WTC11 (cell line): ENCODE data around the gene DIABLO. TPM values are rescaled to one million over a fixed set of nuclear protein-coding genes. Genes with fewer than 3 reads are reported as not detected.

Source experiments
- ATAC-seq: fragments of 200-7000 bp; cut with Tn5 transposase; 2 replicates; pipeline ENCODE4 v1.10.0; 2021; ENCODE audit warnings: mild to moderate bottlenecking, moderate library complexity
- CTCF ChIA-PET: fragments of 300-600 bp; sonication (Branson Sonifier 250); formaldehyde crosslinking; loops from one replicate; lab custom pipeline; 2021; ENCODE audit warnings: antibody characterized with exemption; lab: Charles Lee
- POLR2A ChIA-PET: fragments of 350-600 bp; sonication (Branson Sonifier 250); formaldehyde crosslinking; loops from one replicate; lab custom pipeline; 2021; ENCODE audit warnings: antibody characterized with exemption; lab: Charles Lee
- DNase-seq: peaks from one replicate; pipeline ENCODE4 v3.0.0; 2021; ENCODE audit warnings: low spot score
- H3K27ac Mint-ChIP-seq: 2 replicates; pipeline ENCODE4 v1.8.0; 2021; ENCODE audit warnings: mixed read lengths
- H3K27me3 Mint-ChIP-seq: 2 replicates; pipeline ENCODE4 v1.8.0; 2021; ENCODE audit warnings: low read depth, mild to moderate bottlenecking, moderate library complexity, mixed read lengths
- H3K36me3 Mint-ChIP-seq: 2 replicates; pipeline ENCODE4 v1.8.0; 2021; ENCODE audit warnings: mixed read lengths
- H3K4me1 Mint-ChIP-seq: 2 replicates; pipeline ENCODE4 v1.8.0; 2022; ENCODE audit warnings: mixed read lengths
- H3K4me3 Mint-ChIP-seq: 2 replicates; pipeline ENCODE4 v1.8.0; 2021; ENCODE audit warnings: mild to moderate bottlenecking, moderate library complexity, mixed read lengths
- H3K9me3 Mint-ChIP-seq: 2 replicates; pipeline ENCODE4 v1.8.0; 2021; ENCODE audit warnings: mixed read lengths
- ARID4B ChIP-seq: sonication (generic); formaldehyde crosslinking; IDR thresholded peaks from 2 replicates; pipeline ENCODE4 v1.8.0; 2023; ENCODE audit warnings: missing genetic modification reagents, mild to moderate bottlenecking, borderline replicate concordance
- E2F5 ChIP-seq: sonication (generic); formaldehyde crosslinking; IDR thresholded peaks from 2 replicates; pipeline ENCODE4 v1.8.1; 2022; ENCODE audit warnings: mild to moderate bottlenecking, moderate library complexity, missing genetic modification reagents
- EMX1 ChIP-seq: fragments of 250-450 bp; sonication (Bioruptor Pico); IDR thresholded peaks from 2 replicates; pipeline ENCODE4 v1.8.0; 2021; ENCODE audit warnings: mild to moderate bottlenecking
- GRHL2 ChIP-seq: fragments of 250-450 bp; sonication (Bioruptor Pico); IDR thresholded peaks from 2 replicates; pipeline ENCODE4 v1.8.0; 2022; ENCODE audit warnings: mild to moderate bottlenecking, moderate library complexity; ENCODE audit not compliant: insufficient replicate concordance, severe bottlenecking
- HMGA2 ChIP-seq: fragments of 250-450 bp; sonication (Bioruptor Pico); IDR thresholded peaks from 2 replicates; pipeline ENCODE4 v1.4.0; 2021; ENCODE audit warnings: mild to moderate bottlenecking, moderate library complexity
- MYBL2 ChIP-seq: sonication (generic); formaldehyde crosslinking; IDR thresholded peaks from 2 replicates; pipeline ENCODE4 v1.8.1; 2023; ENCODE audit warnings: mild to moderate bottlenecking, moderate library complexity, missing genetic modification reagents
- NFE2L1 ChIP-seq: sonication (generic); formaldehyde crosslinking; IDR thresholded peaks from 2 replicates; pipeline ENCODE4 v1.8.1; 2023; ENCODE audit warnings: missing genetic modification reagents
- NR2C2 ChIP-seq: sonication (generic); formaldehyde crosslinking; IDR thresholded peaks from 2 replicates; pipeline ENCODE4 v1.8.0; 2022; ENCODE audit warnings: mild to moderate bottlenecking, missing genetic modification reagents
- NR3C1 ChIP-seq: sonication (generic); formaldehyde crosslinking; conservative IDR thresholded peaks from 2 replicates; pipeline ENCODE4 v1.8.1; 2023; ENCODE audit warnings: low read depth, mild to moderate bottlenecking, missing genetic modification reagents
- SOX15 ChIP-seq: fragments of 250-450 bp; sonication (Bioruptor Pico); IDR thresholded peaks from 2 replicates; pipeline ENCODE4 v1.9.0; 2021; ENCODE audit warnings: mild to moderate bottlenecking
- ZMAT4 ChIP-seq: fragments of 250-450 bp; sonication (Bioruptor Pico); IDR thresholded peaks from 2 replicates; pipeline ENCODE4 v1.9.0; 2021; ENCODE audit warnings: mild to moderate bottlenecking
- ZNF138 ChIP-seq: sonication (generic); formaldehyde crosslinking; conservative IDR thresholded peaks from 2 replicates; pipeline ENCODE4 v1.8.1; 2022; ENCODE audit warnings: mild to moderate bottlenecking, moderate library complexity, missing genetic modification reagents
- ZNF281 ChIP-seq: sonication (generic); formaldehyde crosslinking; IDR thresholded peaks from 2 replicates; pipeline ENCODE4 v1.8.0; 2023; ENCODE audit warnings: mild to moderate bottlenecking, missing genetic modification reagents
- ZNF671 ChIP-seq: fragments of 250-450 bp; sonication (Bioruptor Pico); IDR thresholded peaks from 2 replicates; pipeline ENCODE4 v1.8.0; 2021; ENCODE audit warnings: mild to moderate bottlenecking
- total RNA-seq: library from RNA; stranded (reverse); gene quantifications from 3 replicates; pipeline ENCODE4 v1.2.3, GENCODE V29; 2021
- TF ChIP-seq, protein P1 (sequence below): sonication (generic); formaldehyde crosslinking; IDR thresholded peaks from 2 replicates; pipeline ENCODE4 v1.8.0; 2022; ENCODE audit warnings: missing genetic modification reagents
- TF ChIP-seq, protein P2 (sequence below): sonication (generic); formaldehyde crosslinking; IDR thresholded peaks from 2 replicates; pipeline ENCODE4 v1.8.1; 2022; ENCODE audit warnings: mild to moderate bottlenecking, missing genetic modification reagents, moderate library complexity, borderline replicate concordance
- TF ChIP-seq, protein P3 (sequence below): fragments of 200-600 bp; IDR thresholded peaks from 2 replicates; pipeline ENCODE4 v1.8.0; 2022; ENCODE audit warnings: antibody characterized with exemption
- TF ChIP-seq, protein P4 (sequence below): fragments of 250-450 bp; sonication (Bioruptor Pico); IDR thresholded peaks from 2 replicates; pipeline ENCODE4 v2.1.2; 2022; ENCODE audit warnings: mild to moderate bottlenecking, moderate library complexity

DIABLO gene
- total RNA-seq, 1 experiment from 2014 or later = 61.7 TPM

DNA sequence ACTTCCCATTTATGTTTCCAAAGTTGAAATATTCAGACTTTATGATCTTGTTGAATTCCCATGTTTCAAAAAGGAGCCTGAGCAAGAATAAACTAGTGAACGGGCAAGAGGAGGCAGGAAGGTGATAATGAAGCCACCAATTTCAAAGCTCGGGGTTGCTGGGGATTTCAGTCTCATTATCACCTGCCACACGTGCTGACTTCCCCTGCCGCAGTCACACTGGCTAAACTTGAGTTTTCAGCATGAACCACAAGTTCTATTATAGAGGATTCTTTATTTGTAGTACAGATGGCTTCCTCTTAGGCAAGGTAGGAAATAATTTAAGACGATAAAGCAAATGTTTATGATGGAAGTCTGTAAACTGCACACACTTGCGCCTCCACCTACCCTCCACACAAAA, 18.1 kb upstream of the DIABLO start (continued):
- TF ChIP-seq, protein P1, sequence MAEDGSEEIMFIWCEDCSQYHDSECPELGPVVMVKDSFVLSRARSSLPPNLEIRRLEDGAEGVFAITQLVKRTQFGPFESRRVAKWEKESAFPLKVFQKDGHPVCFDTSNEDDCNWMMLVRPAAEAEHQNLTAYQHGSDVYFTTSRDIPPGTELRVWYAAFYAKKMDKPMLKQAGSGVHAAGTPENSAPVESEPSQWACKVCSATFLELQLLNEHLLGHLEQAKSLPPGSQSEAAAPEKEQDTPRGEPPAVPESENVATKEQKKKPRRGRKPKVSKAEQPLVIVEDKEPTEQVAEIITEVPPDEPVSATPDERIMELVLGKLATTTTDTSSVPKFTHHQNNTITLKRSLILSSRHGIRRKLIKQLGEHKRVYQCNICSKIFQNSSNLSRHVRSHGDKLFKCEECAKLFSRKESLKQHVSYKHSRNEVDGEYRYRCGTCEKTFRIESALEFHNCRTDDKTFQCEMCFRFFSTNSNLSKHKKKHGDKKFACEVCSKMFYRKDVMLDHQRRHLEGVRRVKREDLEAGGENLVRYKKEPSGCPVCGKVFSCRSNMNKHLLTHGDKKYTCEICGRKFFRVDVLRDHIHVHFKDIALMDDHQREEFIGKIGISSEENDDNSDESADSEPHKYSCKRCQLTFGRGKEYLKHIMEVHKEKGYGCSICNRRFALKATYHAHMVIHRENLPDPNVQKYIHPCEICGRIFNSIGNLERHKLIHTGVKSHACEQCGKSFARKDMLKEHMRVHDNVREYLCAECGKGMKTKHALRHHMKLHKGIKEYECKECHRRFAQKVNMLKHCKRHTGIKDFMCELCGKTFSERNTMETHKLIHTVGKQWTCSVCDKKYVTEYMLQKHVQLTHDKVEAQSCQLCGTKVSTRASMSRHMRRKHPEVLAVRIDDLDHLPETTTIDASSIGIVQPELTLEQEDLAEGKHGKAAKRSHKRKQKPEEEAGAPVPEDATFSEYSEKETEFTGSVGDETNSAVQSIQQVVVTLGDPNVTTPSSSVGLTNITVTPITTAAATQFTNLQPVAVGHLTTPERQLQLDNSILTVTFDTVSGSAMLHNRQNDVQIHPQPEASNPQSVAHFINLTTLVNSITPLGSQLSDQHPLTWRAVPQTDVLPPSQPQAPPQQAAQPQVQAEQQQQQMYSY = no peak
- TF ChIP-seq HMGA2 (CRISPR knock-in tag) (no peak), SOX15 (no peak), ZNF281 (CRISPR knock-in tag) (no peak), EMX1 (CRISPR knock-in tag) (no peak), ZNF138 (CRISPR knock-in tag) (no peak), ZMAT4 (no peak), E2F5 (CRISPR knock-in tag) (no peak), NR3C1 (no peak), MYBL2 (CRISPR knock-in tag) (no peak)
- TF ChIP-seq, protein P2, sequence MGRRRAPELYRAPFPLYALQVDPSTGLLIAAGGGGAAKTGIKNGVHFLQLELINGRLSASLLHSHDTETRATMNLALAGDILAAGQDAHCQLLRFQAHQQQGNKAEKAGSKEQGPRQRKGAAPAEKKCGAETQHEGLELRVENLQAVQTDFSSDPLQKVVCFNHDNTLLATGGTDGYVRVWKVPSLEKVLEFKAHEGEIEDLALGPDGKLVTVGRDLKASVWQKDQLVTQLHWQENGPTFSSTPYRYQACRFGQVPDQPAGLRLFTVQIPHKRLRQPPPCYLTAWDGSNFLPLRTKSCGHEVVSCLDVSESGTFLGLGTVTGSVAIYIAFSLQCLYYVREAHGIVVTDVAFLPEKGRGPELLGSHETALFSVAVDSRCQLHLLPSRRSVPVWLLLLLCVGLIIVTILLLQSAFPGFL = no peak
- TF ChIP-seq, protein P3, sequence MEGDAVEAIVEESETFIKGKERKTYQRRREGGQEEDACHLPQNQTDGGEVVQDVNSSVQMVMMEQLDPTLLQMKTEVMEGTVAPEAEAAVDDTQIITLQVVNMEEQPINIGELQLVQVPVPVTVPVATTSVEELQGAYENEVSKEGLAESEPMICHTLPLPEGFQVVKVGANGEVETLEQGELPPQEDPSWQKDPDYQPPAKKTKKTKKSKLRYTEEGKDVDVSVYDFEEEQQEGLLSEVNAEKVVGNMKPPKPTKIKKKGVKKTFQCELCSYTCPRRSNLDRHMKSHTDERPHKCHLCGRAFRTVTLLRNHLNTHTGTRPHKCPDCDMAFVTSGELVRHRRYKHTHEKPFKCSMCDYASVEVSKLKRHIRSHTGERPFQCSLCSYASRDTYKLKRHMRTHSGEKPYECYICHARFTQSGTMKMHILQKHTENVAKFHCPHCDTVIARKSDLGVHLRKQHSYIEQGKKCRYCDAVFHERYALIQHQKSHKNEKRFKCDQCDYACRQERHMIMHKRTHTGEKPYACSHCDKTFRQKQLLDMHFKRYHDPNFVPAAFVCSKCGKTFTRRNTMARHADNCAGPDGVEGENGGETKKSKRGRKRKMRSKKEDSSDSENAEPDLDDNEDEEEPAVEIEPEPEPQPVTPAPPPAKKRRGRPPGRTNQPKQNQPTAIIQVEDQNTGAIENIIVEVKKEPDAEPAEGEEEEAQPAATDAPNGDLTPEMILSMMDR = no peak

DNA sequence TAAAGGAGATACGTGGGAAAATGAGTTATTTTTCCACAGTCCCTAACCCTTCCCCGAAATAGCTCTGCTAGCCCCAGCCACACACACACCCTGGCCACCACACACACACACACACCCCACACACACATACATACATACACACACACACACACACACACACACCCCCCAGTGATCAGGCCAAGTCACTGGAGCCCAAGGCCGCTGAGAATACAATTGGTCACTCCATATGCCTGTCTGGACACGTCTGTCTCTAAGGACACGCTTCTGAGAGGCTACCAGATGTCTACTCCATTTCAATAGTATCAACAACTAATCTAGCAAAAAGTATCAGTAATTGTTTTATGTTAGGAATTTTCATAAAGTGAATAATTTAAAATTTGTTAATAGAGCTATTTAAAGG, 13.0 kb upstream of the DIABLO start:
- H3K27me3 Mint-ChIP-seq = no peaks in the 10 kb centered on the region
- TF ChIP-seq ARID4B (CRISPR knock-in tag) (no peak), GRHL2 (CRISPR knock-in tag) (no peak), NR2C2 (CRISPR knock-in tag) (no peak), NFE2L1 (CRISPR knock-in tag) (no peak), ZNF671 (no peak)
- TF ChIP-seq, protein P4, sequence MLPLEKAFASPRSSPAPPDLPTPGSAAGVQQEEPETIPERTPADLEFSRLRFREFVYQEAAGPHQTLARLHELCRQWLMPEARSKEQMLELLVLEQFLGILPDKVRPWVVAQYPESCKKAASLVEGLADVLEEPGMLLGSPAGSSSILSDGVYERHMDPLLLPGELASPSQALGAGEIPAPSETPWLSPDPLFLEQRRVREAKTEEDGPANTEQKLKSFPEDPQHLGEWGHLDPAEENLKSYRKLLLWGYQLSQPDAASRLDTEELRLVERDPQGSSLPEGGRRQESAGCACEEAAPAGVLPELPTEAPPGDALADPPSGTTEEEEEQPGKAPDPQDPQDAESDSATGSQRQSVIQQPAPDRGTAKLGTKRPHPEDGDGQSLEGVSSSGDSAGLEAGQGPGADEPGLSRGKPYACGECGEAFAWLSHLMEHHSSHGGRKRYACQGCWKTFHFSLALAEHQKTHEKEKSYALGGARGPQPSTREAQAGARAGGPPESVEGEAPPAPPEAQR (CRISPR knock-in tag) = no peak
- peaks cover 27% of the 10 kb centered on the region for H3K36me3 Mint-ChIP-seq
- ChIA-PET POLR2A (no interaction called here), CTCF (interaction anchor here (0.6 kb wide), 1 partner anchor 1119 kb away, joined by 5 read pairs; no protein-coding TSS in a partner anchor)
- ATAC-seq = no peak
- DNase-seq = no peak
- no peak overlapping the region for H3K27ac Mint-ChIP-seq
- no peak overlapping the region for H3K4me3 Mint-ChIP-seq
- H3K9me3 Mint-ChIP-seq = no peaks in the 10 kb centered on the region
- H3K4me1 Mint-ChIP-seq = no peaks in the 10 kb centered on the region
